SKM-1 treated with dmso at 0.1 percent for 144 hours (cell line): ENCODE data around the gene KLHL24.
"Not testable (repeated sequence)": the region's sequence is repeated elsewhere in the genome, so short reads cannot be mapped to it uniquely, and the experiment has no call there.

Source experiments
- DNase-seq: peaks from one replicate; lab custom pipeline; 2025; ENCODE audit not compliant: unreplicated experiment; lab: John Stamatoyannopoulos, UW

KLHL24 gene, protein sequence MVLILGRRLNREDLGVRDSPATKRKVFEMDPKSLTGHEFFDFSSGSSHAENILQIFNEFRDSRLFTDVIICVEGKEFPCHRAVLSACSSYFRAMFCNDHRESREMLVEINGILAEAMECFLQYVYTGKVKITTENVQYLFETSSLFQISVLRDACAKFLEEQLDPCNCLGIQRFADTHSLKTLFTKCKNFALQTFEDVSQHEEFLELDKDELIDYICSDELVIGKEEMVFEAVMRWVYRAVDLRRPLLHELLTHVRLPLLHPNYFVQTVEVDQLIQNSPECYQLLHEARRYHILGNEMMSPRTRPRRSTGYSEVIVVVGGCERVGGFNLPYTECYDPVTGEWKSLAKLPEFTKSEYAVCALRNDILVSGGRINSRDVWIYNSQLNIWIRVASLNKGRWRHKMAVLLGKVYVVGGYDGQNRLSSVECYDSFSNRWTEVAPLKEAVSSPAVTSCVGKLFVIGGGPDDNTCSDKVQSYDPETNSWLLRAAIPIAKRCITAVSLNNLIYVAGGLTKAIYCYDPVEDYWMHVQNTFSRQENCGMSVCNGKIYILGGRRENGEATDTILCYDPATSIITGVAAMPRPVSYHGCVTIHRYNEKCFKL

DNA sequence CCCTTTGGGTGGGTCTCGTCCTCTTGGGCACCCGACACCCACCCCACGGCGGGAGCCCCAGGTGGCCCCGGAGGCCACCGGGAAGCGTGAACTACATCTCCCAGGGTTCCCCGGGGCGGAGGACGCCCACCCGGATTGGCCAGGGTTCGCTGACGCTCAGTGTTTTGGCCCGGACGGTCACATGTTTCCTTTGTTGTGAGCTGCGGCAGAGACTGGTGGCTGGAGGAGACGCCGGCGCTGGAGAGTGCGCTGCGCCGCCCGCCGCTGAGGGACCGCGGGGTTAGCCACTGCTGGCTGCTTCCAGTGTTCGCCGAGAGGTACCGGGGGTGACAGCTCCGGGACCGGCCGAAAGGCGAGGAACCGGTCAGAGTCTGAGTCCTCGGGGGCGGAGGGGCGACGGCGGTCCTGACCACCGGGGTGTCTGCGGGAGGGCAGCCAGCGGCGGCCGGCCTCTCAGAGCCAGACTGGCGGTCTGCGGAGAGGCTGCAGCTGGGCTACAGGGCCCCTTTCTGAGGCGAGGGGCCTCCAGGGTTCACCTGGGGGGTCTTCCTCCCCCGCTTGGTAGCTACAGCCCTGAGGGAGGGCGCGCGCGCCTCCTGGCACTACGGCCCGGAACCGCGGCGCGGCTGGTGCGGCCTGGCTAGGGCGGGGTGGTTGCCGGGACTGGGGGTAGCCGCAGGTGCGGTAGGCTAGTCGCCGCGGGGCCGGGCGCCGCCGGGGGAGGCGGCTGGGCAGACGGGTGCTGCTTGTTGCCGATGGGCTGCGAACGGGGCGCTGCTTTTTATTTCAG, at the start of gene KLHL24:
Gene KLHL24, plus strand, starts transcription at position 193 of the 790 bp plus-strand sequence. CDS start 14,734 bp downstream, outside the sequence.
- DNase-seq, result peak; percentile 88

DNA sequence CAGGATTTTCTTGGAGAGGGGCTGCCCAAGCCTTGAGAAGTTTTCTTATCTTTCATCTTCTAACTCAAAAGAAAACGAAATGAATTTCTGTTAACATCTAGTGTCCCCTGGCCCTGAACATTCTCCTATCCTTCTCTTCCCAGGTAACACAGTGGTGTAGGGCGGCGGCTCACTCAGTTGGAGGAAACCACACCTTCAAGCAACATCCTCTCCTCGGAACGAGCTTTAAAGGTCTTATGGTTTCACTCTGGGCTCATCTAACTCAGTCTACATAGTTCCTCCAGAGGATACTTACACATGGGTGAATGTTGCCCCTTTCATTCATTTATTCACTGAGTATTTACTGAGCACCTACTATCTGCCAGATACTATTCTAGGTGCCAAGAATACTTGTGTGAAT, 48.9 kb upstream of the KLHL24 start:
- no peak for DNase-seq

DNA sequence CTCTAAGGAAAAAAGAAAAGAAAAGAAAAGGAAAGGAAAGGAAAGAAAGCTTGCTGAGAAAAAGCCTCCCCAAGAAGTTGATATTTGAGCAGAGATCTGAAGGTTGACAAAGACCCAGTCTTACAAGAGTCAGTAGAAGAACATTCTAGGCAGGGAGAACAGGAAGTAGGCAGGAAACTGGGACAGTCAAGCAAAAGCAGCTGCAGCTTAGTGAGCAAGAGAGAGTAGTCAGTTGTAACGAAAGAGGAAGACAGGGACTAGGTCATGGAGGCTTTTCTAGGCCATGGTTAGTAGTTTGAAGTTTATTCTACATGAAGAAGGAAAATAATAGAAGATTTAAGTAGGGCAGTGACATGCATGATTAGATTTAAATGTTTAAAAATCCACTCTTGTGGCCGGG, 48.1 kb upstream of the KLHL24 start:
- DNase-seq, result peak; percentile 79

DNA sequence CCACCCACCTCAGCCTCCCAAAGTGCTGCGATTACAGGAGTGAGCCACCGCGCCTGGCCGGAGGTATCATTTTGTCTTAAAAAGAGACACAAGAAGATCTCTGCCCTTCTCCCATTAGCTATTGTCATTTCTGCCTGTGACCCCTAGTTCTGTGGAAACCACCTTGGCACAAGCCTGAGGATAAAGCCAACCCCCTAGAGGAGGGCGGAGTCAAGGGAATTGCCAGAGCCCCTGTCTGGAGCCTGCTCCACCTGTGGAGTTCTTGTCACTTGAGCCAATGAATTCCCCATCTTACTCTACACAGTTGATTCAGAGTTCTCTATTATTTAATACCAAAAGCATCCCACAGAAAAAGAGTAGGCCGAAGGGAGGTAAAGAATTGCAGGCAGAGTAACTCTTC, 45.0 kb upstream of the KLHL24 start:
- no peak for DNase-seq

DNA sequence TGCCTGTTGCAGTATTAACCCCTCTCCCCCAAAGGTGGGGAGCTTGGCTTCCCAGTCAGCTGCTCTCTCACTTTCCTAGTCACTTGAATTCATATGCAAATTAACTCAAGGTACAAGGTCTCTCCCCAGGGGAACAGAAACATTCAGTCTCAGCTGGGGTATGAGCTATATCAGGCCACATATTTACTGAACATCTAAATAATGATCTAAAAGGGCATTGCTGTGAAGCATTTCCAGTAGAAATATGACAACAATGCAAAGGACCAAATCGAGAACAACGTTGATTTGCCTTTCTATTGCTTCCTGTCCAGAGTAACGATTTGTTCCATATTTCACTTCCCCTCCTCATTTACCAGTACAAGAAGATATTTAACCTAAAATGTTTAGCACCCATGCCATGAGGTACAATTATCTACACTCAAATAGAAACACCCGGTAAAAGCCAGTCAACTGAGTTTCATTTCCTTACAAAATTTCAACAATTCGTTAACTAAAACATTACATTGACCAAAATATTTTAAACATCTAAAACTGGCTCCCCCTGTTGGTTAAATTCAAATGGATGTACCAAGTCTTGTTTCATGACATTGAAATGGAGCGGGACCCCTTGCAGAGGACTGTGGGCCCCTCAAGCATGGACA, 43.4 kb upstream of the KLHL24 start:
- no peak for DNase-seq

DNA sequence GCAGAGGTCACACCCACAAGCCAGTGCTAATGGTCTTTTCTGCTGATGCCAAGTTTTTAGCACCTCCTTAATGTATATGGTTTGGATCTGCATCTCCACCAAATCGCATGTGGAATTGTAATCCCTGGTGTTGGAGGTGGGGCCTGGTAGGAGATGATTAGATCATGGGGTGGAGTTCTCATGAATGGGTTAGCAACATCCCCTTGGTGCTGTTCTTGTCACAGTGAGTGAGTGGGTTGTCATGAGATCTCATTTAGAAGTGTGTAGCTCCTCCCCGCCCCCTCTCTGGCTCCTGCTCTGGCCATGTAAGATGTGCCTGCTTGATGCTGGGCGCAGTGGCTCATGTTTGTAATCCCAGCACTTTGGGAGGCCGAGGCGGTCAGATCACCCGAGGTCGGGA, 42.6 kb upstream of the KLHL24 start:
- DNase-seq, result no peak

DNA sequence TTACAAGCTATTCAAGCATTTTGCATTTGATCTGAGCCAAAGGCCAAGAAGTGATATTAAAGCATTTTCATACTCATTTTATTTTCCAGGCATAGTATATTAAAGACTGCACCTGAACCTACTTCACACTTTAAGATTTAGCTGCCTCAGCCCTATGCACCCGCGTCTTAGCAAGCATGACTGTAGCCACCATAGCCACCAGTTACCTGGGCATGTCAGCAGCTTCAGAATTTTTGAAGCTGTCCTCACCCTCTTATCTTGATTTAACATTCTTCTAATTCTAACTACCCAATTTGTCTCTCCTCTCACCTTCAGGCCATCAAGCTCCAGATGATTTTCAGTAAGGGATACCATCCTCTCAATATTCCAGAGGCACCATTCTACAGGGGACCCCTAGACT, 40.8 kb upstream of the KLHL24 start:
- no peak for DNase-seq

DNA sequence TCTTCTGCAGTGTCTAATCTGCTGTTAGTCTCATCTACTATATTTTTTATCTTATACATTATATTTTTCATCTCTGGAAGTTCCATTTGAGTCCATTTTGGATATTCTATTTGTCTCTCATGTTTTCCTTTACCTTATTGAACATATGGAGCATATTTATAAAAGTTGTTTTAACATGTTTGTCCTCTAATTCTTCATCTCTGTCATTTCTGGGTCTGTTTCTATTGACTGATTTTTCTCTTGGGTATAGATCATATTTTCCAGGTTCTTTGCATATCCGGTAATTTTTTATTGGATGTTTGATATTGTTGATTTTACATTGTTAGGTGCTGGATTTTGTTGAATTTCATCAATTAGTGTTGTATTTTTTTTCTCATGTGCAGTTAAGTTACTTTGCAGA, 37.5 kb upstream of the KLHL24 start:
- no peak for DNase-seq

DNA sequence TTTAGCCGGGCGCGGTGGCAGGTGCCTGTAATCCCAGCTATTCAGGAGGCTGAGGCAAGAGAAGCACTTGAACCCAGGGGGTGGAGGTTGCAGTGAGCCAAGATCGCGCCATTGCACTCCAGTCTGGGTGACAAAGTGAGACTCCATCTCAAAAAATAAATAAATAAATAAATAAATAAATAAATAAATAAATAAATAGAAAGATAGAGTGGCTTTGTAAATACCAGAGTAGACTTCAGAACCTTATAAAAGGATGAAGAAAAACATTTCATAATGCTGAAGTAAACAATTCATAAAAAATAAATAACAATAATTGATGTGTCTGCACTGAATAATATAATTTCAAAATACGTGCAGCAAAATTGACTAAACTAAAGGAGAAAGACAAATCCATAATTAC, 24.1 kb upstream of the KLHL24 start:
- not testable (repeated sequence) for DNase-seq

DNA sequence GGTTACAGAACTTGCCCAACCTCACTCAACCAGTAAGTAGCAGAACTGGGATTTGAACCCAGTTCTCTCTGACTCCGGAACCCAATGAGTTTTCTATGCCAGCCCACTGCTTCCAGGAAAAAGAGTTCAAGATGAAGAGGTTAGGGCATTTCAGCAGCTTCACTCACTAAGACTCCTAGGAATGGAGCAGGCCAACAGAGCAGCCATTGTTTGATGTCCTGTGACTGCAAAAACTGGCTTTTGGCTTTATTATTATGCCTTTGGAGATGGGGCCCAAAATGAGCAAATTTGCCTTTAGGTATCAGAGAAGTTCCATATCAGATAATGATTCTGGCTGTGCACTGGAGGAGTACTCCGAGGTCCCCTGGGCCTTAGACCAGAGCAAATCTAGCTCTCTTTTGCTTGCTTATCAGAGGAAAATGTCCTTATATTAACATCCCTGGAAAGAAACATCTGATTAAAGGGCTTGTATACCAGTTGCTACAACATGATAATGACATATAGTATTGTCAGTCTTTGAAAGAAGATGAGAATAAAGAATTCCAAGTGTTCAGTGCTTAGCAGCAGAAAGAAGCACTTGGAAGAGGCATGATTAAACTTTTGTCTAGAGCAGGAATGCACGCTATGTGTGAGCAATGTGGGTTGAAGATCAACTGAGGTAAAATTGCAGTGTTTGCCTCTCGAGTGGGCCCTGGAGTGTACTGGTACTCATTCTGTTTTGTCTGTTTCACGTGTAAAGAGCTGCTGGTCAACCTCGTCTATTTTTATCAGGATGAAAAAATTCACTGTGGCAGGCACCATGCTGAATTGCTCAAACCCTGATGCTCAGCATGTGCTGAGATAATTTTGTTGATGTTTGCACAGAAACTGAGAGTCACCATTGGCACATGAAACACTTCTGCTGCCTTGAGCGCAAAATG, 21.8 kb upstream of the KLHL24 start:
- DNase-seq, result no peak

DNA sequence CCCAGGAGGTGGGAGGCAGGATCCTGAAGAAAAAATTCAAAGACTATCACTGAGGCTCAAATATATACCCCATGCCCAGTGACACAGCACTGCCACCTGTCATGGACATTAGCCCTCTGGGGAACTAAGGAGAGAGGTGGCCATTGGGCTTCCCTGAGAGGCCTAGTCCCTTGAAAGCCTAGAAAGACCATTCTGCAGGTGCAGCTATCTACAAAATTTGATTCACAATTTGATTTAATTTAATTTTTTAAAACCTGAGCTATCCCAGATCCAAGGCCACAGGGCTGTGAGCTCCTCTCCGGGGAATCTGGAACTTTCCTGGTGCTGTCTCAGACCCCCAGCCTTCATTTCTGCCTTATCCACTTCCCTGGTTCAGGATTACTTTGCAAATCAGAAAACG, 16.9 kb upstream of the KLHL24 start:
- DNase-seq, result no peak

DNA sequence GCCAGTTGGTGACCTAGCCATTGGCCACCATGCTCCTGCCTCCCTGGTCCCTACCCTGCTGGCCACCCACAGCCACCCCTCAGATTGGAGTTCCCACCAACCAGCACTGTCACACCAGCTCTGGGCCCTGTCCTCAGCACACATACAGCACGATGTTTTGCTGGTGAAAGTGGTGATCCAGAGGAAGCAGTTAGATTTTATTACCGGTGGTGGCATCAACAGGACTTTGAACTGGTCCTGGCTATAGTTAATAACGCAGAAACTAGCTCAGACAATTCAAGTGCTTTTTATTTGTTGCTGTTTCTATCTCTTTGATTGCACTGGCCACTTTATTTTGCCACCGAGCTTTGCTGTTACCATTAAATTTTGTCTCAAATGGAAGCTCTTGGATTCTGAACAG, 16.4 kb upstream of the KLHL24 start:
- no peak for DNase-seq

DNA sequence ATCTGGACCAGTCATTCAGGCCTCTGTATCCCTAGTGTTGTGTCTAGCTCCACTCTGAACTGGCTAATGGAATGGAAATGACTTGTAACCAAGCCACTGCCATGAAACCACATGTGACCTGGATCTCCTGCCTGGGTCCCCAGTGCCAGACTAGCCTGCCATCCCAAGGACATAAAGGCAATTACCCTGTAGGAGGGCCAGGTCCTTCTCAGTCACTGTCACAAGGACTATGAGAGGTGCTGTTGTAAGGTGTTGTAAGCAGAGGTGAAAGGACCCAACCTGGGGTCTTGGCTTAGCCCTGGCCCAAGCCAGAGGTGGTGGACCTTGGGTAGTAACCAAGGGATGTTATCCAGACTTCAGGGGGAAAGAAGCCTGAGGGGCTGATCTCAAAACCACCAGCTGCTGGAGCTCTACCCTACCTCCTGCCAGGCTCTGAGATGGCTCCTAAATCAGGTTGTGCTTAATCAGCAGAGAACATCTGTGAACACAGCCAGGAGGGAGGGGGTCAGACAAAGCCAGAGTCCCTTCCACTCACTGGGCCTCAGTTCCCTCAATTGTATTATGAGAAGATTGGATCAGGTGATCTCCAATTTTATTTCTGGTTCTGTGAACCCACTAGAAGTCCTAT, 15.7 kb upstream of the KLHL24 start:
- no peak for DNase-seq

DNA sequence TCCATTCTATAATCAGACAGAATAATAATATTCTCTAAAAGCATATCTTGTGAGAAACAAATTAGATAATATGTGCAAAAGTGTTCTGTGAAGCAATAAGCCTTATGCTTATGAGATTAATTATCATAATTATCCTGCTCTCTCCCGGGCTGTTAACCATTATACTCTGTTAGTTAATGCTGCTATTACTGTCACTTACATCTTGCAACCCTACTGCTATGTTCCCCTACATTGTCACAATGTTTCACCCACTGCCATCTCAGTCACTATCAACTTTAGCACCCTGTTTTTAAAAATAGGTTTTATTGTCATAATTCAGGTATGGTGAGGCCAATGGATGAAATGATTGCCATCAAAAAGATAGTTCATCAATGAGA, 15.2 kb upstream of the KLHL24 start:
- DNase-seq, result no peak

DNA sequence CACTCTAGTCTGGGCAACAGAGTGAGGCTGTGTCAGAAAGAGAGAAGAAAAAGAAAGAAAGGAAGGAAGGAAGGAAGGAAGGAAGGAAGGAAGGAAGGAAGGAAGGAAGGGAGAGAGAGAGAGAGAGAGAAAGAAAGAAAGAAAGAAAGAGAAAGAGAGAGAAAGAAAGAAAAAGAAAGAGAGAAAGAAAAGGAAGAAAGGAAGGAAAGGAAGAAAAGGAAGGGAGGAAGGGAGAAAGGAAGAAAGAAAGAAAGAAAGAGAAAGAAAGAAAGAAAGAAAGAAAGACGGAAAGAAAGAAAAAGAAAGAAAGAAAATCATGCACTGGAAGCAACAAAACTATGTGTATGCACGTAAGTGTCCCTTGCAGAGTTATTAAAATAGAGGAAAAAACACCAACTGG, 12.9 kb upstream of the KLHL24 start:
- DNase-seq, result not testable (repeated sequence)

DNA sequence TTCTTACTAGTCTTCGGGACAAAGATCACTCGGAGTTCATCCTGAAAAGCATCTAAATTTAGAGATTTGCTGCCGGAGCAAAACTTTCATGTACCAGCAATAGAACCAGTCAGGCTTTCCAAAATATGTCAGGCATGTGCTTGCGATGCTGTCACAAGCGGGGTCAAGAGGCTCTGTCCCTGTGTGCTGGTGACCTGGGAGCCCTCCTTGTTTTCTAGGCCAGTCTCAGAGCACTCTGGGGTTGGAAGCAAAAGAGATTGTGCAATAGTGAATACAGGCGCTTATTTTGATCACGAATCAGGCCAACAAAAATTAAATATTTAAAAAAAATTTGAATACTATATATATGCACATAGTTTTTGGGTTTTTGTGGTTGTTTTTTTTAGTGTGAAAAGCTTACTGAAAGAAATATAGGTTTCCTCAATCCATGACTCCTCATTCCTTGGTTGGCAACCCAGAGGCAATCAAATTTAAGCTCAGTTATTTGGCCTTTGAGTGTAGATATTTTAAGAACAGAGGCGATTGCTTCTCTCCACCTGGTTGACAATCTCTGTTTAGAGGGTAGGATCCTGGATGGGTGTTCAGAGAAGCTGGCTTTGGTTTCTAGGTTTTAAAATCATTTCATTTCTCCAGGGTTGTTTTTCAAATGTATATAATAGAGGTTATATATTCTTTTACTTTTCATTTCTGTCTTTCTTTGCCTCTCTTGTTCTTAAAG, 8.4 kb upstream of the KLHL24 start:
- DNase-seq, result no peak

DNA sequence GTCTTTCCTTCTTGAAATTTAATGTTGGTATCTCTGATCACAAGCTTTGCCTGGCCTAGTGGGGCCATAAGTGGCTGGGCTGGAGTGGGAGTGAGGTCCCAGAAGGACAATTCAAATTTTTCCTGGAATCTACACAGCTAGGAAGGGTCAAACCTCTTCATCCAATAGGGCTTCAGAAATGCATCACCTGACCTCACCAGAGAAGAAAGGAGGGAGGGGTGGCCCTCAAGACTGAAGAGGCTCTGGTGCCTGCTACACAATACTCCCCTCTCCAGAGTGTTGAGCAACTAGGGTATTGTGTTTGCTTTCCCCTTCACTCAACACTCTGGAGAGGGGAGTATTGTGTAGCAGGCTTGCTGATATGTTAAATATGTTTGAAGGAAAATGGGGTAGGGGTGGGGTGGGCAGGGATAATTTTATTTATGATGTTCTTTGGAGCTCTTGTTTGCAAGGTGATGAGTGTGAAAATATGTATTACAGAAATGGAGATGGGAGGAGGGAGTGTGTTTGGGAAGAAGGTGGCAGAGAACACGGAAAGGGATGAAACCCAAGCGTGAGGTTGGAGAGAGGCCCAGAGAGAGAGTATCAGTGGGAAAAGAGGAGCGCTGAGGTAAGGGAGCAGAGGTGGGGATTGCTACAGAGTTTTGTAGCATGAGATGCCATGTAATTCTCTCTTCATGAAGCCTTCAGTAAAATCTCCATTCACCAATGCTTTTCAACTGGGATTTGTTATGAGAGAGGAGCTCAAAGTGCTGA, 5.7 kb upstream of the KLHL24 start:
- no peak for DNase-seq

DNA sequence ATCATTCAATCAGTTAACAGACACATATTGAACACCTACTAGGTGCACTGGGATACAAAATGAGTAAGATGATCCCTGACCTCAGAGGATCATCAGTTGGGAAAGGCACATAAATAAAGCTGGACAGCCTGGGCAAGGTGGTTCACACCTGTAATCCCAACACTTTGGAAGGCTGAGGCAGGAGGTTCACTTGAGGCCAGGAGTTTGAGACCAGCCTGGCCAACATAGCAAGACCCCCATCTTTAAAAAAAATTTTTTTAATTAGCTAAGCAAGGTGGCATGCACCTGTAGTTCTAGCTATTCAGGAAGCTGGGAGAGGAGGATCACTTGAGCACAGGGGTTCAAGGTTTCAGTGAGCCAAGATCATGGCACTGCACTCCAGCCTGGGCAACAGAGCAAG, 3.7 kb upstream of the KLHL24 start:
- DNase-seq, result no peak

DNA sequence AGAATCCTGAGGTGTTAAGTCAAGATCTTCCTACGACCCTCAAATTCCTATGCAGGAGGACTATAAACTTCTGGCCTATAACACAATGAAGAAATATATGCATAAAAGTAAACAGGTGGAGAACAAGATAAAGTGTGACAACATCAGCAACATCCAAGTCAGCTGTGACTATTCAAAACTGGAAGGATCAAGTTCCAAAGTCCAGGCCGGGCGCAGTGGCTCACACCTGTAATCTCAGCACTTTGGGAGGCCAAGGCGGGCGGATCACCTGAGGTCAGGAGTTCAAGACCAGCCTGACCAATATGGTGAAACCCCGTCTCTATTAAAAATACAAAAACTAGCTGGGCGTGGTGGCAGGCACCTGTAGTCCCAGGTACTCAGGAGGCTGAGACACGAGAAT, 2.7 kb upstream of the KLHL24 start:
- DNase-seq, result not testable (repeated sequence)
